Middle frontal gyrus (tissue), 1 donor: Measurements from ENCODE around the gene TBP.

Experiments used
- DNase-seq: peaks from one replicate; pipeline ENCODE4 v3.0.0-alpha.2; 2015; ENCODE audit warnings: low spot score; ENCODE audit errors: extremely low spot score

The TBP gene

DNA sequence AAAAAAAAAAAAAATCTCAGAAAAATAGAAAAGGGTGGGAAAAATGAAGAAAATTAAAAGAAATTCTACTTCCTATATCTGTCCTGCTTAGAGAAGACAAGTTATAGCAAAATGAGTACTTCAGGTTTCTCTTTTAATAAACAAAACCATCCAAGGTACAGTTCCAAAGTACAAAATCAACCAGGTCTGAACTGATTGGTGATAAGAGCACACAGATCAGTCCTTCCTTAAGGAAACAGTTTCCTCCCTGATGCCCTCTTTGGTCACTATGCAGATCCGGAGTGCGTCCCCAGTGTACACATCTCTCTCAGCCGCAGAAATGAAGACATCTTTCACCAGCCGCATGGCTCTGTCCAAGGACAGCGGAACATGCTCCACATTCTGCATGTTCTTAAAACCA is 19.2 kb upstream of the TBP start:
- no peak for DNase-seq

DNA sequence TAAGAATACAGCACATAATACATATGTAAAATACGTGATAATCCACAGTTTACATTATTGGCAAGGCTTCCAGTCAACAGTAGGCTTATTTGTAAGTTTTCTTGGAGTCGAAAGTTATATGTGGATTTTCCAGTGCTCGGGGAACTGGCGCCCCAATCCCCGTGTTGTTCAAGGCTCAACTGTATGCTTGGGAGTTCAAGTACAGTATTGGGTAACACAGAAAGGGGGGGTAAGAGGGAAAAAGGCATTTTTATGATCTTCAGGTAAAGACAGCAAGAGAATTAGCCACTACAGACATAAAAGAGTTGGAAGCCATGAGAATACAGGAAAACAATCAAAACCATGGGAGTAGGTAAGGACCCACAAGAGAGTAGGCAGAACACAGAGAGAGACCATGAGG is 17.5 kb upstream of the TBP start:
- DNase-seq = no peak

DNA sequence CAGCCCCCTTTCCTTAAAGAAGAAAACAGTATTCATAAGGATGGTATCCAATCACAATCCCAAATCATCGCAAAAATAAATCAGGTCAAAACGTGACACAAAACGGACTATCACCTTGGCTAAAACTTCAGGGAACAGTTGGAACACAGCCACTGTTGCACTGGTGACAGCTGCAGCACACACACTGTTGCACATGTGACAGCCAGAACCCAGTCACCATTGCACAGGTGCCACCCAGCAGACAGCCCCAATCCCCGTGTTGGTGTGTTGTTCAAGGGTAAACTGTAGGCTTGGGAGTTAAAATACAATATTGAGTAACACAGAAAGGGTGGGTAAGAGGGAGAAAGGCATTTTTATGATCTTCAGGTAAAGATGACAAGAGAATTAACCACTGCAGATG is 16.8 kb upstream of the TBP start:
- no peak for DNase-seq

DNA sequence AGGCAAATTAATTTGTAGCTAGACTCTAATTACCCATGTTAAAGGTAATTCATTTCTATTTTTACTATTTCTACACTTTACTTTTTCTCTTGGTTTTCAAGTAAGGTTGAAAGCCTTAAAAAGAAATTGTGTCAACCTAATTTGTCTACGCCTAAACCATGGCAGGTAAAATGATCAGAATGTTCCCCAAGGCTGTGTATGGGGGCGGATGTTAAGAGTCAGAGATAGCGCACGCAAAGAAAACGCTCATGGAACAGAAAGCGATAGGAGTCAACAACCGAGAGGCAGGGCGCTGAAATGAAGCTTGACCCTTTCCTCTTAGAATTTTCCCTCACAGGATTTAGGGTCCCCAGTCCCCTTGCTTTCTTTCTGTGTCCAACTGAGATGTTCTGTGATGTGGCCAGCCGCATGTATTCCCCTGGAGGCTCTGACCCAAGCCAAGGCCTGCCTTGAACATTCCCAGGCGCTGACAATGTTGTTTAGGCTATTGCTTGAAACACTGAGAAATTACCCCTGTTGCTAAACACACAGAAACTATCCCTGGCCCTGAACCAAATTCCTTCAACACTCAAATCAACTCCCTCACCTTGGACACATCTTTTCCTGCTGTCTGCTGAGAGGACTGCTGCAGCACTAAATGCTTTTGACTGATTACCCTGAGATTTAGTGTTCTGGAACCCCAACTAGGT is 12.0 kb upstream of the TBP start:
- no peak for DNase-seq

DNA sequence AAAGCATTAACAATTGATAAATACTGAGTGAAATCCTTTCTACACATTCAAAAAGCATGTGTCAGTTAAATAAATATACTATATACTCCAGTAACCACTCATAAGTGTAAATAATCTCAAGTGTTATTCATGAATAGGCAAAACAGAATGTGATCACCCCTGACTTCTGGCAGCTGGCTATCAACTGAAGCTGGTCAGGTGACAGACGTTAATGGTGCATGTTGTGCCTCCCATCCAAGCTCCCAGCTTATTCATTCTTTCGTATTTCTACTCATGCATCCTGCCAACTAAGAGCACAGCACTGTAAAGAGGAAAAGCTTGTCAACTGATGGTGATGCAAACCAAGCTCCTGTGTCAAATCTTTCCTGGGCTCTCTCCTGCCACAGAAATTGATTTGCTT is 8.8 kb upstream of the TBP start:
- no peak for DNase-seq

DNA sequence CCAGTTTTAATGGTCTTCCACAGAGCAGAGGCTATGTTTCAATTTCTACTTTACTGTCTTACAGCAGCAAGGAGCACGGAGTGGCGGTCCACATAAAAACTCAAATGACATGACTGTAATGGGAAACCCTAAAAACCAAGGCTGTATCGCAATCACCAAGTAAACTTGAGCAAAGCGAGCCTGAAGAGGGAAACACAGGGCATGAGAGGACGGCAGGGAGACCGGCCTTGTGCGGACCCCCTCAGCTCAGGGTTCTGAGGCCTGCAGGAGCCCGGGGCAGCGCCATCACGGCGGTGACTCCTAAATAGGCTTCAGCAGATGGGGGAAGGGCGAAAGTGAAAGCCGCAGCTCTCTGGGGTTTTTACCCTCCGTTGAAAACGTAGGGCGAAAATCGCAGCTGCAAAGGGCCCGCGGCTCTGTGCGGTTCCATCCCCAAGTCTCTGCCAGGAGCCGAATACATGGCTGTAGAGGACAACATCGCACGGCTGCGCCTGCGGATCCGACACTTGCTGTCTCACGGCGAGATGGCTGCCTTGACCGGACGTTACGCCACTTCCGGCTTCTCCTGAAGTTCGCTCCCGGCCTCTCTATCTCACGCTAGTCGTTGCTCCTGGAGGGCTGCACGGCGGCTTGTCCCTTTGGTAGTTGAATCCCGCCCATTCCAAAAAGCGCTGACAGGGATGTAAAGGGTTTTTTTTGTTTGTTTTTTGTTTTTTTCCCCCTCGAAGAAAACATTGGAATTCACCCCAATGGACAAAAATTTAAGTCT is 1.2 kb upstream of the TBP start, which contains the start of gene PSMB1:
TSS of gene PSMB1 (minus strand) at position 543 of the 769 bp plus-strand sequence. CDS start at position 478, 65 bp downstream.
- DNase-seq = peak; percentile 95

DNA sequence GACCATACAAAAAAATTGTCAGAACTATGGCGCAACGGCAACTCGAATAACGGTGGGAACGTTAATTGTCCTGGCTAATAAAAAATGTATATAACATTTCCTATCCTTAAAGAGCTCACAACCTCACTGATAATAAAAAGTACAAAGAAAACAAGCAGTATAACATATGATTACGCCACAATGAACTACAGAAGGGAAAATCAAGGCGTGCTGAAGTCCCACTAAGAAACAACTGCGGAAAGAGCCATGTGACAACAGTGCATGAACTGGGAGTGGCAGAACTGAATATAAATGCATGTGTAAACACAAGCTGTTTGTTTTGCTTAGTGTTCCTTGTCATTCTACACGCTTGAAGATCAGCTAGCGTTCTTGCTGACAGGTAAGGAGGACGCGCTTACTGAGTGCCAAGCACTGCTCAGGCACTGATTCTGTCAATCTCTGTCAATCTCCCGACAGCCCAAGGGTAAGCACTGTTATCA is 596 bp upstream of the TBP start:
- DNase-seq = peak; percentile 27

DNA sequence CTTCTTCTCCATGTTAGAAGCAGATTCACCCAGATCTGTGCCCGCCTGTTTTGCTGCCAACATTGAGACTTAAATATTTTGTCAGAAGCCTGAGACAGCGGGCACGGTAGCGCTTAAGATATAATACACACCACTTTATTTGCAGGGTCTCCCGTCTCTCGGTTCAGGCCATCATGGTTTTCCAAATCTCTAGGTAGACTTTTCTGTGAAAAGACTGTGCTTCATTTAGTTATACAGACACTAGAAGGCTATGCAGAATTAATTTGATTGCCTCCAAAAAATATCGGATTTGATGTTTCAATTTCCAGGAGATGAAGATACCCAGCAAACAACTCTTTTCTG is 598 bp downstream of the TBP start:
- DNase-seq = no peak

DNA sequence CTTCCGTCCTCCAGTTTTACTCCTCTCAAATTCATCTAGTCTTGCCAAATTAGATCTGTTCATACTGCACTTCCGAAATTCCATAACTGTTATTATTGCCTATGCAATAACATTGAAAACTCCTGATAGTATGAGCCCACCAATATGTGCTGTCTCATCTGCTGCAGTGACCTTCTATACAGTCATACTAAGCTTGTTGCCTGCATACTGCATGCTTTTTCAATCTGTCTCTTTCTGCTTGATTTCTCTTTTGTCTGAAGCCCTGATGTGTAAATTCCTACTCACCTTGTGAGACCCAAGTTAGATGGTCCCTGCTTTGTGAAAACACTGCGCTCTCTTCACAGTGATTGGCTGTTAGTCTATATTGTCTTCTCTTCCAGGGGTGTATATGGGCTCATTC is 1.1 kb downstream of the TBP start:
- DNase-seq = no peak

DNA sequence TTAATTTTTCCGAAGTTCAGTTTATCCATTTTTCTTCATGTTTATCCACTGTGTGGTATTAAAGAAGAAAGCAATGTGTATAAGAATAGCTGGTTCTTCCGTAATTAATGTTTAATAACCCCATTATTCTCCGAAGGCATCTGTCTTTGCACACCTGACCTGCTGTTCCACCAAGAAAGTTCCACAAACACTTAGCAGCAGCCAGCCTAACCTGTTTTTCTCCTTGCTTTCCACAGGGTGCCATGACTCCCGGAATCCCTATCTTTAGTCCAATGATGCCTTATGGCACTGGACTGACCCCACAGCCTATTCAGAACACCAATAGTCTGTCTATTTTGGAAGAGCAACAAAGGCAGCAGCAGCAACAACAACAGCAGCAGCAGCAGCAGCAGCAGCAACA is 7.4 kb downstream of the TBP start:
- no peak for DNase-seq

DNA sequence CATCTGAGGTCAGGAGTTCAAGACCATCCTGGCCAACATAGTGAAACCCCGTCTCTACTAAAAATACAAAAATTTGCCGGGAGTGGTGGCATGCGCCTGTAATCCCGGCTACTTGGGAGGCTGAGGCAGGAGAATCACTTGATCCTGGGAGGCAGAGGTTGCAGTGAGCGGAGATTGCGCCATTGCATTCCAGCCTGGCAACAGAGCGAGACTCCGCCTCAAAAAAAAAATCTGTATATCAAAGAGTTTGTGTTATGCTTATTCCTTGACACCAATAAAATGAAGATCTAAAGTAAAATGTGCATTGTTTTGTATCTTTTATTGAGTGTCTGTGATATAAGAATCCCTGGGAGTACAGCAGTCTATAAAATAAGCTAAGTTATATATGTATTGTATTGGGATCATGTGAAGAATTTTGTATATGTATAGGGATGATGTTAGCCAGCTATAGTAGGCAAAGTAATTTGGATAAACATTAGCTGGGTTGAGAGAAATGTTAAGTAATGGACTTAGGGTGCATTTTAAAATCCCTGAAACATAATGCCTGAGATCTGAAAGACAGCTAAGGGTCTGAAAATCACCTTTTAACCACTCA is 10.9 kb downstream of the TBP start:
- DNase-seq = no peak

DNA sequence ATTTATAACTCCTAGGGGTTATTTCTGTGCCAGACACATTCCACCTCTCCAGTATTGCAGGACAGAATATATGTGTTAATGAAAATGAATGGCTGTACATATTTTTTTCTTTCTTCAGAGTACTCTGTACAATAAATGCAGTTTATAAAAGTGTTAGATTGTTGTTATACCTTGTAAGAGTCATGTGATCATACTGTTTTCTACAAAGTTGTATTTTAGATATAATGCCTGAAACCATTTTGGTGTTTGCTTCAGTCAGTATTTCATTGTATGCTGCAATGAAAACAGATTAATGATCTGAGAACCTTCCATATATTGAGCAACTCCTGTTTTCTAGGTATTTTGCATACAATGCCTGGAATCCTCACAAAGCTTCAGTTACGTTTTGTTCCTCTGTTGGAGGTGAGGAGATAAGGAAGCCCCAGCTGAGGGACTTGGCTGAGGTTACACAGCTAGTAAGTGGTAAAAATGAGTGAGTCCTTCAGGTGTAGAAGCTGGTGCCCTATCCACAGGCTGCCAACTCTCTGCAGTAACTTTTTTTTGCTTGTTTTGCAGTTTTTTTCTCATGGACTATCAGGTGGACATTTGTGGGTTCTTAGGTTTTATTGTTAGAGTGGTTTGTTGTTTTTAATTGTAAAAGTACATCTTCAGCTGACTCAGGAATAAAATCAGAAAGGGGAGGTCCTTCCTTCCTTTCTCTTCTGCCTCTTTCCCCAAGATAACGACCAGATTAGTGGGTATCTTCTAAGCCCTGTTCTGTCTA is 18.7 kb downstream of the TBP start:
- DNase-seq = no peak

DNA sequence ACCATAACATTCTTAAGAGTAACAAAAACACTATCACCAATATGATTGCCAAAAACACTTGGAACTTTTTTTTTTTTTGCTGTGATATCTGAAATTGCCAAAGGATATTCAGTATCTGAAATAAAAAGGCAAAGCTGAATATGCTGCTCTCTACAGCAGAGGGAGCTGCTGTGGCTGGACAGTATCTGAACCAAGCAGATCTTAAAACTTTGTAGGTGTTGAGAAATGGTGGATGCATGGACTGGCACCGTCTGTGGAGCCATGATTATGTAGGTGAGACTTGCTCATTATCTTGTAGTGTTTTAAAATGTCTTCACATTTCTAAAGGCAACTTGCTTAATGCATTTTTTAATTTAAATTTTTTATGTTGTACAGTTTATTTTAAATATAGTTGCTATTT is 21.1 kb downstream of the TBP start:
- DNase-seq = no peak

DNA sequence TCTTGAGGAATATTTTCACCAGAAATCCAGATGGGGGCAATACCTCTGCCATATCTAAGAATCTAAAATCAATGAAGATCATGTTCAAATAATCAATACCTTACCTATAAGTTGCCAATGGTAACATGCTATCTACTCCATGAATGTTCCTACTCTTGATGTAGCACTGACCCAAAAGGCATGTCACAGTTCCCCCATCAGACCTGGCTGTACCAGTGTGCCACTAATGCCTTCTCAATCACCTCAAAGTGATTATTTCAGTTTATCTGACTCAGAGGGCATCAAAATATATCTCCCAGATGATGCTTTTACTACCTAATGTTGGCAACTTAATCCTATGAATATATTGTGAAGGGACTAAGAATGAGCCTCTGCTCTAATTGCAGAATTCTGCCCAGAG is 24.7 kb downstream of the TBP start:
- DNase-seq = no peak

DNA sequence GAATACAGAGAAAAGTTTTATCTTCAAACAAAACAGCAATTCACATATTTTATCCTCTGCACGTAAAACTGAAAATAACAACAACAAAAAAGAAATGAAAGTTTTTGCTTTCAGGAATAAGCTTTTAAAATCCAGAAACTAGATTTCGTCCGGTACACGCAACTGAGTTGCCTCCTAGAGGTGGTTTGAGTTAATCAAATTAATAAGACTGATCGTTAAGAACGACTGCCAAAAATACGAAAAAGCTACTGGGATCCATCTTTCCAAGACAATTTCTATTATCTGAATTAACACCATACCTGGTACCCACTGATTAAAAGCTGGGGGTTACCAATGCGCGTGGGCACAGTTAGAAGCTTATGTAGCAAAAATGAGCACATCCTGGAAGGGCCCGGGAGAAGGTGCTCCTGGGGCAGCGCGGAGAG is 29.6 kb downstream of the TBP start:
- DNase-seq = no peak

DNA sequence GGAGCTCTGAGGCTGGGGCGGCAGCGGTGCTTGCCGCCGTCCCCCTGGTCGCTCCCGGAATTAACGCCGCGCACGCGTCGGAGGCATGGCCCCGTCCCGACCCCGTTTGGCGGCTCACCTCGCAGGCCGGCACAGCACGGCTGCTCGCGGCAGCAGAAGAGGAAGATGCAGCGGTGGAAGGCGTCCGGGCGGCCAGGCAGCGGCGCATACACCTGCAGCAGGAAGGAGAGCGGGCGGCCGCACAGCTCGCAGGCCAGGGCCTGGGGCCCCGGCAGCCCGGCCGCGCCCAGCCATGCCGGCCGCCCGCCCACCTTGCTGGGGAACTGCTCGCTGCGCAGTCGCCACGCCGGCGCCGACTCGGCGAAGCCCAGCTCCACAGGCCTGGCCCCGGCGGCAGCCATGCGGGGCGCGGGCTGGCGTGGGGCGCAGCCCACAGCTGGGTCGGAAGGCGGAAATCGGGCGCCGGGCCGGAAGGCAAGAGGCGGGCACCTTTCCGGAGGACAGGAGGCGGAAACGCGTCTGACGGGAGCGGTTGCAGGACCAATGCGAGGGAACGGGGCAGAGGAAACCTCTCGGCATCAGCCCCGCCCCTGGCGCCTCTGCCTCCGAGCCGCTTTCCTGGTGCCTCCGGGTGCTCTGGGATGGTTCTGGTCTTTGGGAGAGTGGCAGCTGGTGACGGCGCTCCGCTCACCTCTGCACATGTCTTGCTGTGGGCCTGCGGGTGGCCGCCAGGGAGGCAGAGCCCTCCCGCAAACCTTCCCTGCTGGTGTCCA is 30.2 kb downstream of the TBP start, which contains the start of gene PDCD2:
TSS of gene PDCD2 (minus strand) at position 457 of the 773 bp plus-strand sequence. CDS start at position 401, 56 bp downstream.
- DNase-seq = peak; percentile 90

DNA sequence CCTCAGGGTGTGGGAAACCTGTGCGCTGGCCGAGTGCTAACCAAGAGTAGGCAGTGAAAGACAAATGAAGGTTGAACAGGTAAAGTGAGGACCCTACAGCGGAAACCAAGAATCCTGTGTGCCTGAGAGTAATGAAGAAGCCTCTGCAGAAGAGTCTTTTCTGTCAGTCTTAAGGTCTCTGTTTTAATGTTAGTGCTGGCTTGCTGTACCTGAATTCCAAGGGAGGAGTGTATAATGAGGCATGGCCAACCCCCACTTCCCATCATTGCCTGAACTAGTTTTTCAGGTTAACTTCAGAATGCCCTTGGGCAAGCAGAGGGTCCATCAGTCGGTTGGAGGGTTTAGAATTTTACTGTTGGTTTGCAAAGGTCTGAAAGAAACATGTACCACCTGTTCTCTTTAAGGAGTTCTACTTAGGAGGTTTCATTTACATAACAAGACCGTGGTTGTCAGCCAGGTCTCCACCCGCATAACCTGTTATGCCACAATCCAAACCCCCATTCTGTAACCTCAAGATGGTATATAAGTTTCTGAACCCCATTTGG is 30.9 kb downstream of the TBP start:
- no peak for DNase-seq

DNA sequence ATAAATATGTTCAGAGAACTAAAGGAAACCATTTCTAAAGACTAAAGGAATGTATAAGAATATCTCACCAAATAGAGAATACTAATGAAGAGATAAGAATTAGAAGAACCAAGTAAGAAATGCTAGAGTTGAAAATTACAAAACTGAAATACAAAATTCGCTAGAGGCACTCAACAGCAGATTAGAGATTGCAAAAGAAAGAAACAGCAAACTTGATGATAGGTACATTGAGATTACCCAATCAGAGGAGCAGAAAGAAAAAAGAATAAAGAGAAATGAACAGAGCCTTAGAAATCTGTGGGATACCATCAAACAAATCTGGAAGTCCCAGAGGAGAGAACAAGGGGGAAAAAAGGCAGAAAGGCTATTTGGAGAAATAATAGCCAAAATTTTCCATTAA is 36.6 kb downstream of the TBP start:
- DNase-seq = no peak

DNA sequence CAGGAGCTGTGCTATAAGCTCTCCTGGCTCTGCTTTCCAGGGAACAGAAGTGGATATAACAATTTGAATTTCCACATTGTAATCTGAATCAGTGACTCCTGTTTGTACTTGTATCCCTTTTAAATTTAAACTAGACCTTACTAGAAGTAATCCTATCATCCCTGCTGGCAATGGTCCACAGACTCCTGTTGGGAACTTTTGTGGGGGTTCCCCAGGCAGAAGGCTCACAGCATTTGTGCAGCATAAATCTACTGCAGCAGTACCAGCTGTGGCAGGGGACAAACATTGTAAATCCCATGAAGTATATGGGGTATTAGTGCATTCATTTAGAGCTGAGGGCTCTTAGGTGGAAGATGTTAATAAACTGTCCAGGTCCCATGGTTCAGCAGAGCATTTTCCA is 42.3 kb downstream of the TBP start:
- no peak for DNase-seq

DNA sequence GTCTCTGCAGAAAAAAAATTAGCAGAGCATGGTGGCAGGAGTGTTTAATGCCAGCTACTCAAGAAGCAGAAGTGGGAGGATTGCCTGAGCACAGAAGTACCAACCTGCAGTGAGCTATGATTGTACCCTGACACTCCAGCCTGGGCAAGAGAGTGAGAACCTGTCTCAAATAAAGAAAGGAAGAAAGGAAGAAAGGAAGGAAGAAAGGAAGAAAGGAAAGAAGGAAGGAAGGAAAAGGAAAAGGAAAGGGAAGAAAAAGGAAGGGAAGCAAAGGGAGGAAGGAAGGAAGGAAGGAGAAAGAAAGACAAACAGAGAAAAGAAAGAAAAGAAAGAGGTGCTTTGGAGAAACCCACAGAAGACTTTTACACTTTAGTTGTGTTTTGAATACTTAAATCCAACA is 43.1 kb downstream of the TBP start:
- DNase-seq = no peak
